Measurements from ENCODE around the gene GOLT1B.

- TF ChIP-seq KDM4A (IDR thresholded peaks at IDR 0.05; ENCODE audit: low read depth, low read length, severe bottlenecking), result no peak
- TF ChIP-seq GABPA (IDR thresholded peaks at IDR 0.05; ENCODE audit: borderline replicate concordance, insufficient read depth, low read length), result no peak
- TF ChIP-seq CEBPB (IDR thresholded peaks at IDR 0.05; ENCODE audit: low read depth, low read length), result no peak
- TF ChIP-seq TAF1 (IDR thresholded peaks at IDR 0.05; ENCODE audit: low read depth, low read length), result no peak
- TF ChIP-seq SIN3A (conservative IDR thresholded peaks at IDR 0.05 in 1 of 2, IDR thresholded peaks at IDR 0.05 in 1 of 2; ENCODE audit: low read depth in 1 of 2, low read length in 2 of 2), result no peak
- TF ChIP-seq KDM1A (IDR thresholded peaks at IDR 0.05; ENCODE audit: borderline replicate concordance, low read length), result no peak
These were observed 22.7 kb upstream of the GOLT1B start for GRCh38 chr12:21478756-21479455.

Measured in H1 (cell line).